Measurements from ENCODE around the gene YY1.

GRCh38 chr14:100327128-100327527, 88.2 kb downstream of the YY1 start:
- no peak for TF ChIP-seq EP300 (IDR thresholded peaks at IDR 0.05)
- TF ChIP-seq CTCF (IDR thresholded peaks at IDR 0.05): no peak
- no peak for TF ChIP-seq POLR2AphosphoS5 (IDR thresholded peaks at IDR 0.05)
- no peak for TF ChIP-seq POLR2A (IDR thresholded peaks at IDR 0.05)
